Measurements from ENCODE around the gene PRKG1. TPM values are rescaled to one million over a fixed set of nuclear protein-coding genes. Genes with fewer than 3 reads are reported as not detected.

Gene PRKG1
- total RNA-seq, 1 experiment from 2014 or later = 1.0 TPM

GRCh38 chr10:51620131-51620530 lies 545.8 kb downstream of the PRKG1 start:
- no peak for DNase-seq (ENCODE audit: extremely low read depth, low read depth)

- no peak for DNase-seq (ENCODE audit: extremely low read depth, low read depth)
Measured at GRCh38 chr10:51624013-51624412, 549.7 kb downstream of the PRKG1 start.

- no peak for DNase-seq (ENCODE audit: extremely low read depth, low read depth)
Measured at GRCh38 chr10:51629934-51630639, 555.8 kb downstream of the PRKG1 start.

GRCh38 chr10:51630640-51631005 lies 556.3 kb downstream of the PRKG1 start:
- DNase-seq (ENCODE audit: extremely low read depth, low read depth) = no peak

GRCh38 chr10:51635436-51635835 lies 561.1 kb downstream of the PRKG1 start:
- DNase-seq (ENCODE audit: extremely low read depth, low read depth) = no peak

GRCh38 chr10:51638211-51638610 lies 563.9 kb downstream of the PRKG1 start:
- DNase-seq (ENCODE audit: extremely low read depth, low read depth) = no peak

- DNase-seq (ENCODE audit: extremely low read depth, low read depth) = no peak
Measured at GRCh38 chr10:51638737-51639136, 564.5 kb downstream of the PRKG1 start.

- no peak for DNase-seq (ENCODE audit: extremely low read depth, low read depth)
Measured at GRCh38 chr10:51640120-51640819, 566.0 kb downstream of the PRKG1 start.

GRCh38 chr10:51642581-51642980 lies 568.3 kb downstream of the PRKG1 start:
- DNase-seq (ENCODE audit: extremely low read depth, low read depth) = no peak

GRCh38 chr10:51643734-51644133 lies 569.4 kb downstream of the PRKG1 start:
- no peak for DNase-seq (ENCODE audit: extremely low read depth, low read depth)

GRCh38 chr10:51649064-51649463 lies 574.8 kb downstream of the PRKG1 start:
- no peak for DNase-seq (ENCODE audit: extremely low read depth, low read depth)

GRCh38 chr10:51651063-51651462 lies 576.8 kb downstream of the PRKG1 start:
- no peak for DNase-seq (ENCODE audit: extremely low read depth, low read depth)

- DNase-seq (ENCODE audit: extremely low read depth, low read depth) = no peak
Measured at GRCh38 chr10:51653025-51653424, 578.7 kb downstream of the PRKG1 start.

GRCh38 chr10:51654918-51655317 lies 580.6 kb downstream of the PRKG1 start:
- DNase-seq (ENCODE audit: extremely low read depth, low read depth) = no peak

- no peak for DNase-seq (ENCODE audit: extremely low read depth, low read depth)
Measured at GRCh38 chr10:51656503-51656902, 582.2 kb downstream of the PRKG1 start.

- no peak for DNase-seq (ENCODE audit: extremely low read depth, low read depth)
Measured at GRCh38 chr10:51658000-51658399, 583.7 kb downstream of the PRKG1 start.

- no peak for DNase-seq (ENCODE audit: extremely low read depth, low read depth)
Measured at GRCh38 chr10:51659344-51659743, 585.1 kb downstream of the PRKG1 start.

- DNase-seq (ENCODE audit: extremely low read depth, low read depth) = no peak
Measured at GRCh38 chr10:51663086-51663485, 588.8 kb downstream of the PRKG1 start.

- no peak for DNase-seq (ENCODE audit: extremely low read depth, low read depth)
Measured at GRCh38 chr10:51666456-51666855, 592.2 kb downstream of the PRKG1 start.

- no peak for DNase-seq (ENCODE audit: extremely low read depth, low read depth)
Measured at GRCh38 chr10:51667678-51668335, 593.5 kb downstream of the PRKG1 start.

GRCh38 chr10:51668336-51668689 lies 594.0 kb downstream of the PRKG1 start:
- DNase-seq (ENCODE audit: extremely low read depth, low read depth) = no peak

GRCh38 chr10:51669041-51669440 lies 594.8 kb downstream of the PRKG1 start:
- DNase-seq (ENCODE audit: extremely low read depth, low read depth) = no peak

All from NCI-H460 (cell line).